GM23338 (cell line): Measurements from ENCODE around the gene GPATCH8. TPM values are rescaled to one million over a fixed set of nuclear protein-coding genes. Genes with fewer than 3 reads are reported as not detected.

Experiments
- ATAC-seq: fragments of 200-7000 bp; cut with Tn5 transposase; 3 replicates; pipeline ENCODE4 v1.9.1; 2020
- DNase-seq: peaks from one replicate; pipeline ENCODE4 v3.0.0-alpha.2; 2015; ENCODE audit warnings: low spot score
- H2AFZ ChIP-seq: fragments of 200-600 bp; sonication (generic); 2 replicates; pipeline ENCODE4 v1.8.0; 2016; ENCODE audit warnings: antibody characterized with exemption, mild to moderate bottlenecking, moderate library complexity
- H3F3A ChIP-seq: fragments of 200-600 bp; sonication (generic); replicated peaks from 2 replicates; pipeline ENCODE4 v1.8.0; 2017; ENCODE audit warnings: antibody characterized with exemption, mixed run types, low read depth
- H3K27ac ChIP-seq: fragments of 200-600 bp; sonication (generic); 2 replicates; pipeline ENCODE4 v1.6.1; 2016; ENCODE audit warnings: low read depth
- H3K27me3 ChIP-seq: fragments of 200-600 bp; sonication (generic); 2 replicates; pipeline ENCODE4 v1.8.0; 2016; ENCODE audit warnings: mild to moderate bottlenecking, mixed run types, moderate library complexity; ENCODE audit not compliant: insufficient read depth
- H3K36me3 ChIP-seq: fragments of 200-600 bp; sonication (generic); 2 replicates; pipeline ENCODE4 v1.8.0; 2016; ENCODE audit warnings: mild to moderate bottlenecking; ENCODE audit not compliant: insufficient read depth
- H3K4me1 ChIP-seq: fragments of 200-600 bp; sonication (generic); 2 replicates; pipeline ENCODE4 v1.8.0; 2016; ENCODE audit warnings: mild to moderate bottlenecking, moderate library complexity; ENCODE audit not compliant: insufficient read depth
- H3K4me2 ChIP-seq: fragments of 200-600 bp; sonication (generic); 2 replicates; pipeline ENCODE4 v1.7.1; 2017; ENCODE audit warnings: mixed run types
- H3K4me3 ChIP-seq: fragments of 200-600 bp; sonication (generic); 2 replicates; pipeline ENCODE4 v1.6.1; 2016; ENCODE audit warnings: mixed run types
- H3K79me2 ChIP-seq: fragments of 200-600 bp; sonication (generic); replicated peaks from 2 replicates; pipeline ENCODE4 v1.8.0; 2017; ENCODE audit warnings: mild to moderate bottlenecking; ENCODE audit not compliant: insufficient read depth
- H3K9me2 ChIP-seq: fragments of 200-600 bp; sonication (generic); 2 replicates; pipeline ENCODE4 v1.8.0; 2017; ENCODE audit not compliant: insufficient read depth
- H4K20me1 ChIP-seq: fragments of 200-600 bp; sonication (generic); replicated peaks from 2 replicates; pipeline ENCODE4 v1.8.0; 2017; ENCODE audit warnings: mild to moderate bottlenecking; ENCODE audit not compliant: insufficient read depth
- H3K27ac Mint-ChIP-seq: 2 replicates; pipeline ENCODE4 v1.8.0; 2020; ENCODE audit warnings: inconsistent platforms, mild to moderate bottlenecking, moderate library complexity, mixed read lengths
- H3K27me3 Mint-ChIP-seq: 3 replicates; pipeline ENCODE4 v1.8.0; 2022; ENCODE audit warnings: low read depth, mild to moderate bottlenecking, moderate library complexity, mixed read lengths, inconsistent platforms; ENCODE audit not compliant: insufficient read depth, poor library complexity
- H3K36me3 Mint-ChIP-seq: 3 replicates; pipeline ENCODE4 v1.8.0; 2021; ENCODE audit warnings: low read depth, mild to moderate bottlenecking, inconsistent platforms, moderate library complexity, mixed read lengths
- H3K4me1 Mint-ChIP-seq: 3 replicates; pipeline ENCODE4 v1.8.0; 2020; ENCODE audit warnings: mild to moderate bottlenecking, inconsistent platforms, mixed read lengths
- H3K4me3 Mint-ChIP-seq: 3 replicates; pipeline ENCODE4 v1.8.0; 2021; ENCODE audit warnings: moderate library complexity, mild to moderate bottlenecking, inconsistent platforms, mixed read lengths
- H3K9me3 Mint-ChIP-seq: 3 replicates; pipeline ENCODE4 v1.8.0; 2020; ENCODE audit warnings: moderate library complexity, mild to moderate bottlenecking, inconsistent platforms, mixed read lengths
- CREB1 ChIP-seq: fragments of 250-450 bp; sonication (Bioruptor Pico); IDR thresholded peaks from 2 replicates; pipeline ENCODE4 v1.5.0; 2020; ENCODE audit warnings: low read depth, mild to moderate bottlenecking, moderate library complexity
- CTCF ChIP-seq, 2 experiments: fragments of 200-600 bp in 1 of 2; sonication (generic) in 1 of 2; conservative IDR thresholded peaks; 2 replicates each; pipeline versions ENCODE4 v1.5.1 to v1.6.1; 2016 to 2017; ENCODE audit warnings: antibody characterized with exemption in 2 of 2, low read depth in 2 of 2, mild to moderate bottlenecking in 2 of 2, moderate library complexity in 1 of 2
- ETS1 ChIP-seq: IDR thresholded peaks from 2 replicates; pipeline ENCODE4 v1.6.1; 2016; ENCODE audit warnings: antibody characterized with exemption
- EZH2 ChIP-seq: fragments of 200-600 bp; sonication (generic); IDR thresholded peaks from one replicate; pipeline ENCODE4 v1.8.0; 2017; ENCODE audit warnings: antibody characterized with exemption, mild to moderate bottlenecking, low read depth; ENCODE audit not compliant: unreplicated experiment
- EZH2phosphoT487 ChIP-seq: fragments of 200-600 bp; sonication (generic); IDR thresholded peaks from one replicate; pipeline ENCODE4 v1.8.1; 2018; ENCODE audit warnings: antibody characterized with exemption; ENCODE audit not compliant: unreplicated experiment
- JUNB ChIP-seq: IDR thresholded peaks from one replicate; pipeline ENCODE4 v1.6.1; 2016; ENCODE audit warnings: antibody characterized with exemption; ENCODE audit not compliant: unreplicated experiment
- NANOG ChIP-seq: IDR thresholded peaks from 2 replicates; pipeline ENCODE4 v1.6.1; 2016; ENCODE audit warnings: antibody characterized with exemption, borderline replicate concordance
- POLR2AphosphoS5 ChIP-seq: IDR thresholded peaks from 2 replicates; pipeline ENCODE4 v1.6.1; 2016; ENCODE audit warnings: antibody characterized with exemption, low read depth
- STAT1 ChIP-seq: IDR thresholded peaks from one replicate; pipeline ENCODE4 v1.6.1; 2016; ENCODE audit warnings: antibody characterized with exemption; ENCODE audit not compliant: unreplicated experiment
- ZNF114 ChIP-seq: fragments of 250-450 bp; sonication (Bioruptor Pico); IDR thresholded peaks from 2 replicates; pipeline ENCODE4 v1.5.0; 2020; ENCODE audit warnings: mild to moderate bottlenecking, moderate library complexity
- ZNF462 ChIP-seq: fragments of 250-450 bp; sonication (Bioruptor Pico); IDR thresholded peaks from 2 replicates; pipeline ENCODE4 v1.5.0; 2020; ENCODE audit warnings: mild to moderate bottlenecking, moderate library complexity
- polyA plus RNA-seq: library from polyadenylated mRNA; unstranded; fragments of >200 nt; fragmentation: Nextera tagmentation; extraction: Ambion mirVana; gene quantifications from 2 replicates; pipeline ENCODE4 v1.2.1, GENCODE V29; 2016
- total RNA-seq: library from RNA; depleted of rRNA; stranded (reverse); fragments of >200 nt; shearing (Covaris generic); gene quantifications from 2 replicates; pipeline ENCODE4 v1.2.3, GENCODE V29; 2014
- TF ChIP-seq, protein P1 (sequence below): IDR thresholded peaks from one replicate; pipeline ENCODE4 v1.6.1; 2018; ENCODE audit warnings: antibody characterized with exemption; ENCODE audit not compliant: unreplicated experiment

GPATCH8 gene
- total and polyA plus RNA-seq, 2 experiments from 2014 or later, result 44.4 to 76.5 TPM

DNA sequence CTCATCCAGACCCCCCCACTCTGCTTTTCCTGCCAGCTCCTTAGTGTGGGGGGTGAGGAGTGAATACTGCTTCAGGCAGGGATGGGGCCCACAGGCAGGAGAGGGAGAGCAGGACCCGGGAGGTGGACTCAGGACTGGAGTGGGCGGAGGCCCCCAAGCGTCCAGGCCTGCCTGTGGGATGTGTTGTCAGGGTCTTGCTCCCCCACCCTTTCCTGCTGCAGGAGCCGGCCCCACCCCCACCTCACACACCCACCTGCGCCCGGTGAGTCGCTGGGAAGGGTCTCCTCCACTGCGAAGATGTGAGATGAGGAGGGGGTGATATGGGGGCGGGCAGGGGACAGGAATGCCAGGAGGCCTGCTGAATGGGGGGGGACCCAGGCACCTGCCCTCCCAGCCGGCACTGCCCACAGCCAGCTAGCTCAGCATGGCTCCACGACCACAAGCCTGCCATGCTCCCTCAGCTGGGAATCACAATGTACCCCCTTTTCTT is 140.7 kb downstream of the GPATCH8 start:
- no peaks in the 10 kb centered on the region for H3K79me2 ChIP-seq
- ATAC-seq, result peak; percentile 10
- H3K27me3 ChIP-seq, result peaks cover 17% of the 10 kb centered on the region; the same call in 1 of the 2 replicates
- H3K4me2 ChIP-seq, result peak overlapping the region; percentile 87
- peaks cover 26% of the 10 kb centered on the region for H3K4me1 ChIP-seq
- H2AFZ ChIP-seq, result no peak overlapping the region
- H3K27ac ChIP-seq, result no peak overlapping the region
- no peak for DNase-seq
- H3K4me3 Mint-ChIP-seq, result peak overlapping the region; percentile 82
- H3K36me3 Mint-ChIP-seq, result peaks cover 4% of the 10 kb centered on the region; the same call in 2 of the 3 replicates
- peak overlapping the region; percentile 88 for H3K4me3 ChIP-seq
- H3K9me2 ChIP-seq, result no peaks in the 10 kb centered on the region
- H4K20me1 ChIP-seq, result peaks cover 19% of the 10 kb centered on the region
- no peak for TF ChIP-seq ETS1
- no peak for TF ChIP-seq ZNF462 (CRISPR knock-in tag)
- no peak for TF ChIP-seq ZNF114 (CRISPR knock-in tag)
- TF ChIP-seq POLR2AphosphoS5, result no peak
- no peak for TF ChIP-seq CREB1
- TF ChIP-seq CTCF (conservative IDR thresholded peaks at IDR 0.05; ENCODE audit: low read depth in 2 of 2), result no peak
- TF ChIP-seq EZH2, result no peak
- TF ChIP-seq, protein P1, sequence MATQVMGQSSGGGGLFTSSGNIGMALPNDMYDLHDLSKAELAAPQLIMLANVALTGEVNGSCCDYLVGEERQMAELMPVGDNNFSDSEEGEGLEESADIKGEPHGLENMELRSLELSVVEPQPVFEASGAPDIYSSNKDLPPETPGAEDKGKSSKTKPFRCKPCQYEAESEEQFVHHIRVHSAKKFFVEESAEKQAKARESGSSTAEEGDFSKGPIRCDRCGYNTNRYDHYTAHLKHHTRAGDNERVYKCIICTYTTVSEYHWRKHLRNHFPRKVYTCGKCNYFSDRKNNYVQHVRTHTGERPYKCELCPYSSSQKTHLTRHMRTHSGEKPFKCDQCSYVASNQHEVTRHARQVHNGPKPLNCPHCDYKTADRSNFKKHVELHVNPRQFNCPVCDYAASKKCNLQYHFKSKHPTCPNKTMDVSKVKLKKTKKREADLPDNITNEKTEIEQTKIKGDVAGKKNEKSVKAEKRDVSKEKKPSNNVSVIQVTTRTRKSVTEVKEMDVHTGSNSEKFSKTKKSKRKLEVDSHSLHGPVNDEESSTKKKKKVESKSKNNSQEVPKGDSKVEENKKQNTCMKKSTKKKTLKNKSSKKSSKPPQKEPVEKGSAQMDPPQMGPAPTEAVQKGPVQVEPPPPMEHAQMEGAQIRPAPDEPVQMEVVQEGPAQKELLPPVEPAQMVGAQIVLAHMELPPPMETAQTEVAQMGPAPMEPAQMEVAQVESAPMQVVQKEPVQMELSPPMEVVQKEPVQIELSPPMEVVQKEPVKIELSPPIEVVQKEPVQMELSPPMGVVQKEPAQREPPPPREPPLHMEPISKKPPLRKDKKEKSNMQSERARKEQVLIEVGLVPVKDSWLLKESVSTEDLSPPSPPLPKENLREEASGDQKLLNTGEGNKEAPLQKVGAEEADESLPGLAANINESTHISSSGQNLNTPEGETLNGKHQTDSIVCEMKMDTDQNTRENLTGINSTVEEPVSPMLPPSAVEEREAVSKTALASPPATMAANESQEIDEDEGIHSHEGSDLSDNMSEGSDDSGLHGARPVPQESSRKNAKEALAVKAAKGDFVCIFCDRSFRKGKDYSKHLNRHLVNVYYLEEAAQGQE, result no peak
- no peak for TF ChIP-seq STAT1
- TF ChIP-seq NANOG, result no peak
- no peak for TF ChIP-seq JUNB
- no peak for TF ChIP-seq EZH2phosphoT487
- peaks cover 33% of the 10 kb centered on the region for H3K4me1 Mint-ChIP-seq
- H3K27ac Mint-ChIP-seq, result no peak overlapping the region
- peaks cover 18% of the 10 kb centered on the region for H3K27me3 Mint-ChIP-seq
- H3K36me3 ChIP-seq, result no peaks in the 10 kb centered on the region
- H3K9me3 Mint-ChIP-seq, result no peaks in the 10 kb centered on the region
- 0 out of 2 replicates have a peak, but pooled peaks cover 10% of the 10 kb centered on the region for H3F3A ChIP-seq
